Vagina (tissue), 2 donors: Measurements from ENCODE around the gene NAT8.

Experiments
- POLR2AphosphoS5 ChIP-seq, 2 donors: sonication (generic); formaldehyde crosslinking; IDR thresholded peaks; one replicate each; pipeline ENCODE4 v1.9.0; 2017; ENCODE audit warnings: antibody characterized with exemption in 2 of 2, mild to moderate bottlenecking in 2 of 2, low read depth in 1 of 2; ENCODE audit not compliant: insufficient read depth in 1 of 2
- TF ChIP-seq, protein P1 (sequence below), 3 experiments: fragments of 450-650 bp in 2 of 3; fragments of 200-600 bp in 1 of 3; sonication (generic) in 1 of 3; IDR thresholded peaks; one replicate each; pipeline ENCODE4 v1.5.1; 2017 to 2019; ENCODE audit warnings: antibody characterized with exemption in 3 of 3, mild to moderate bottlenecking in 2 of 3, moderate library complexity in 2 of 3

DNA sequence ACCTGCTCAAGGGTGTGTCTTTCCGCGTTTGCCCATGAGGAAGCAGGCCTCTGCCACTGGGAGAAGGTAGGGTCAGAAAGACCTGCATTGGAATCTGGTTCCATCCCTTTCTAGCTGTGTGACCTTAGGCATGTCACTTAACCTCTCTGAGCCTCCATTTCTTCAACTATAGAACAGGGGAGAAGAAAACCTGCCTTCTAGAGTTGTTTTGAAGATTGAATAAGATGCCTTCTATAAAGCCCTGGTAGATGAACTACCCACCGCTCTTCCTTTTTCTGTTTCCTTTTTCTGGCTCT is 507 bp downstream of the NAT8 start:
- no peak for TF ChIP-seq POLR2AphosphoS5 (IDR thresholded peaks at IDR 0.05; ENCODE audit: insufficient read depth in 1 of 2, low read depth in 1 of 2)
- TF ChIP-seq, protein P1, sequence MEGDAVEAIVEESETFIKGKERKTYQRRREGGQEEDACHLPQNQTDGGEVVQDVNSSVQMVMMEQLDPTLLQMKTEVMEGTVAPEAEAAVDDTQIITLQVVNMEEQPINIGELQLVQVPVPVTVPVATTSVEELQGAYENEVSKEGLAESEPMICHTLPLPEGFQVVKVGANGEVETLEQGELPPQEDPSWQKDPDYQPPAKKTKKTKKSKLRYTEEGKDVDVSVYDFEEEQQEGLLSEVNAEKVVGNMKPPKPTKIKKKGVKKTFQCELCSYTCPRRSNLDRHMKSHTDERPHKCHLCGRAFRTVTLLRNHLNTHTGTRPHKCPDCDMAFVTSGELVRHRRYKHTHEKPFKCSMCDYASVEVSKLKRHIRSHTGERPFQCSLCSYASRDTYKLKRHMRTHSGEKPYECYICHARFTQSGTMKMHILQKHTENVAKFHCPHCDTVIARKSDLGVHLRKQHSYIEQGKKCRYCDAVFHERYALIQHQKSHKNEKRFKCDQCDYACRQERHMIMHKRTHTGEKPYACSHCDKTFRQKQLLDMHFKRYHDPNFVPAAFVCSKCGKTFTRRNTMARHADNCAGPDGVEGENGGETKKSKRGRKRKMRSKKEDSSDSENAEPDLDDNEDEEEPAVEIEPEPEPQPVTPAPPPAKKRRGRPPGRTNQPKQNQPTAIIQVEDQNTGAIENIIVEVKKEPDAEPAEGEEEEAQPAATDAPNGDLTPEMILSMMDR (IDR thresholded peaks at IDR 0.05) = no peak
